Measurements from ENCODE around the gene RAB17. TPM values are rescaled to one million over a fixed set of nuclear protein-coding genes. Genes with fewer than 3 reads are reported as not detected.

The RAB17 gene
- total and polyA plus RNA-seq, 5 donors = 0.74 to 2.8 (median 2.1) TPM

GRCh38 chr2:237574894-237575868, 15.4 kb downstream of the RAB17 start:
- intact Hi-C loops (cut with DNase I) = loop anchor here in 3 of 4 donors (5.0 to 10.0 kb wide), 3 partner anchors 63 to 450 kb away; no protein-coding TSS in a partner anchor
- H3K9me3 ChIP-seq (ENCODE audit: control insufficient read depth, low read length) = no peaks in the 10 kb centered on the region
- no peaks in the 10 kb centered on the region for H3K4me1 ChIP-seq (ENCODE audit: control insufficient read depth, insufficient read depth, low read length)
- 62% methylated on average over 25 of the region's 25 CpGs for WGBS
- peak; percentile 54 to 81 (median 72) for DNase-seq
- H3K27me3 ChIP-seq (ENCODE audit: control insufficient read depth, insufficient read depth) = no peaks in the 10 kb centered on the region
- ATAC-seq = peak; percentile 20 to 61
- no peak overlapping the region for H3K4me3 ChIP-seq (ENCODE audit: low read length)
- H3K27ac ChIP-seq (ENCODE audit: low read length) = no peak overlapping the region

- intact Hi-C loops (cut with DNase I) = loop anchor here in 3 of 4 donors (5.0 to 10.0 kb wide), 3 partner anchors 62 to 450 kb away; no protein-coding TSS in a partner anchor
- no peak for ATAC-seq
- Histone ChIP-seq H3K27ac (ENCODE audit: low read length) (no peak overlapping the region), H3K9me3 (ENCODE audit: control insufficient read depth, low read length) (no peaks in the 10 kb centered on the region), H3K4me3 (ENCODE audit: low read length) (no peak overlapping the region), H3K27me3 (ENCODE audit: control insufficient read depth, insufficient read depth) (no peaks in the 10 kb centered on the region), H3K4me1 (ENCODE audit: control insufficient read depth, insufficient read depth, low read length) (no peaks in the 10 kb centered on the region)
- DNase-seq = peak in 2 of 3 donors; percentile 22 to 40
- 86% methylated on average over 9 of the region's 9 CpGs for WGBS
These were observed 16.1 kb downstream of the RAB17 start for GRCh38 chr2:237574467-237574866.

GRCh38 chr2:237573721-237574415, 16.7 kb downstream of the RAB17 start:
- Histone ChIP-seq H3K27ac (ENCODE audit: low read length) (no peak overlapping the region), H3K4me1 (ENCODE audit: control insufficient read depth, insufficient read depth, low read length) (no peaks in the 10 kb centered on the region), H3K4me3 (ENCODE audit: low read length) (no peak overlapping the region), H3K27me3 (ENCODE audit: control insufficient read depth, insufficient read depth) (no peaks in the 10 kb centered on the region), H3K9me3 (ENCODE audit: control insufficient read depth, low read length) (no peaks in the 10 kb centered on the region)
- no peak for ATAC-seq
- DNase-seq = no peak
- intact Hi-C loops (cut with DNase I) = loop anchor here in 3 of 4 donors (2.0 to 10.0 kb wide), 4 partner anchors 62 to 449 kb away; no protein-coding TSS in a partner anchor
- WGBS = 89% methylated on average over 8 of the region's 8 CpGs

- peak in 1 of 3 donors; percentile 47 for DNase-seq
- ATAC-seq = no peak
- H3K27ac ChIP-seq (ENCODE audit: low read length) = no peak overlapping the region
- no peaks in the 10 kb centered on the region for H3K4me1 ChIP-seq (ENCODE audit: control insufficient read depth, insufficient read depth, low read length)
- H3K9me3 ChIP-seq (ENCODE audit: control insufficient read depth, low read length) = no peaks in the 10 kb centered on the region
- WGBS = 82% methylated on average over 4 of the region's 4 CpGs
- intact Hi-C loops (cut with DNase I) = loop anchor here in 3 of 4 donors (2.0 to 10.0 kb wide), 4 partner anchors 60 to 448 kb away; no protein-coding TSS in a partner anchor
- no peak overlapping the region for H3K4me3 ChIP-seq (ENCODE audit: low read length)
- H3K27me3 ChIP-seq (ENCODE audit: control insufficient read depth, insufficient read depth) = no peaks in the 10 kb centered on the region
These were observed 17.8 kb downstream of the RAB17 start for GRCh38 chr2:237572742-237573101.

DNA sequence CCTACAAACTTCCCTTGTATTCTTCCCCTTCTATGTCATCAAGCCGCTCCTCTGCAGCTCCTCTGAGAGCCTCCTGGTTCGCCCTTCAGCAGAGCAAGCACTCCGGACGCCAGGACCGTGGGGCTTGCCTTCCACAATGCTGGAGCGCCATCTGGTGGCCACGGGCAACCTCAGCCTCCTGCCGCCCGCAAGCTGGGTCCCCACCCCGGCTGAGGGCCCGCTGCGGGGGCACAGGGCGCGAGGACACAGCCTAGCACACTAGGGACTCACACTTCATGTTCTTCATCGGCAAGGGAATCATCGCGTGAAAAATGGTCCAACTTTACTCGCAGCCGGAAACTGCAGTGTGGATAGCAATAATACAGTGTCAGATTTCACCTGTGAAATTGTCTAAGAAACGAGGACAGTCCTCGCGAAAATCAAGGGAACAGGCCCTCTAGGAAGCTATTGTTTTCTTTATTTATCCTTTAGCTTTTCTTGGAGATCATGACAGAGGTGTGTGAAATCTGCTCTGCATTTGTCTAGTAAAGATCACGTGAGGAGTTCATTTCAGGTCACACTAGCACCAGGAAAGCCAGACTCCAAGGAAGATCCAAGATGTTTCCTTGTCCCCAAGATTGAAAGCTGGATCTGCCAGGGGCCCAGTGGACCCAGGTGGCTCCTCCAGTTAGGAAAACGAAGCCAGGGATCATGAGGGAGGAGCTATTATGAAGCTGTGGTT, 18.4 kb downstream of the RAB17 start:
- 8% methylated on average over 24 of the region's 24 CpGs for WGBS
- ATAC-seq (peak; percentile 88 to 91), DNase-seq (peak; percentile 92 to 96 (median 96))
- Histone ChIP-seq H3K4me3 (ENCODE audit: low read length) (no peak overlapping the region), H3K27me3 (ENCODE audit: control insufficient read depth, insufficient read depth) (no peaks in the 10 kb centered on the region), H3K4me1 (ENCODE audit: control insufficient read depth, insufficient read depth, low read length) (no peaks in the 10 kb centered on the region), H3K27ac (ENCODE audit: low read length) (no peak overlapping the region), H3K9me3 (ENCODE audit: control insufficient read depth, low read length) (no peaks in the 10 kb centered on the region)
- intact Hi-C loops (cut with DNase I) = loop anchor here in 3 of 4 donors (2.0 to 10.0 kb wide), 4 partner anchors 60 to 447 kb away; no protein-coding TSS in a partner anchor

DNA sequence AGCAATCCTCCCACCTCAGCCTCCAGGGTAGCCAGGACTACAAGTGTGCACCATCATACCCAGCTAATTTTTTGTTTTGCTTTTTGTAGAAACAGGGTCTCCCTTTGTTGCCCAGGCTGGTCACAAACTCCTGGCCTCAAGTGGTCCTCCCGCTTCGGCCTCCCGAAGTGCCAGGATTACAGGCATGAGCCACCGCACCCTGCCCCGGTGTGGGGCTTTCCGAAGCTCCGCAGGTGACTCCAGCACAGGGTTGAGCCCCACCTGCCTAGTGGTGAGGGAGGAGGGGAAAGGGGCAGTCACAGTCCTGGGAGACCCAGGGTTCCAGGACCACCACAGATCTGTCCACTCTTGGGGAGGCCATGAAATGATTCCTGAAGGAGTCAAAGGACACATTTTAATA, 19.0 kb downstream of the RAB17 start:
- H3K4me3 ChIP-seq (ENCODE audit: low read length) = no peak overlapping the region
- no peak overlapping the region for H3K27ac ChIP-seq (ENCODE audit: low read length)
- no peaks in the 10 kb centered on the region for H3K4me1 ChIP-seq (ENCODE audit: control insufficient read depth, insufficient read depth, low read length)
- intact Hi-C loops (cut with DNase I) = loop anchor here in 3 of 4 donors (2.0 to 10.0 kb wide), 4 partner anchors 57 to 447 kb away; no protein-coding TSS in a partner anchor
- DNase-seq (peak in 1 of 3 donors; percentile 58), ATAC-seq (peak in 1 of 2 donors; percentile 1)
- H3K9me3 ChIP-seq (ENCODE audit: control insufficient read depth, low read length) = no peaks in the 10 kb centered on the region
- 95% methylated on average over 7 of the region's 7 CpGs for WGBS
- H3K27me3 ChIP-seq (ENCODE audit: control insufficient read depth, insufficient read depth) = no peaks in the 10 kb centered on the region

- ATAC-seq (no peak), DNase-seq (peak in 1 of 3 donors; percentile 30)
- Histone ChIP-seq H3K27me3 (ENCODE audit: control insufficient read depth, insufficient read depth) (no peaks in the 10 kb centered on the region), H3K4me1 (ENCODE audit: control insufficient read depth, insufficient read depth, low read length) (no peaks in the 10 kb centered on the region), H3K9me3 (ENCODE audit: control insufficient read depth, low read length) (no peaks in the 10 kb centered on the region), H3K27ac (ENCODE audit: low read length) (no peak overlapping the region), H3K4me3 (ENCODE audit: low read length) (no peak overlapping the region)
- intact Hi-C loops (cut with DNase I) = loop anchor here in 3 of 4 donors (2.0 to 10.0 kb wide), 4 partner anchors 56 to 446 kb away; no protein-coding TSS in a partner anchor
- 89% methylated on average over 9 of the region's 9 CpGs for WGBS
These were observed 19.7 kb downstream of the RAB17 start for GRCh38 chr2:237570776-237571335.

DNA sequence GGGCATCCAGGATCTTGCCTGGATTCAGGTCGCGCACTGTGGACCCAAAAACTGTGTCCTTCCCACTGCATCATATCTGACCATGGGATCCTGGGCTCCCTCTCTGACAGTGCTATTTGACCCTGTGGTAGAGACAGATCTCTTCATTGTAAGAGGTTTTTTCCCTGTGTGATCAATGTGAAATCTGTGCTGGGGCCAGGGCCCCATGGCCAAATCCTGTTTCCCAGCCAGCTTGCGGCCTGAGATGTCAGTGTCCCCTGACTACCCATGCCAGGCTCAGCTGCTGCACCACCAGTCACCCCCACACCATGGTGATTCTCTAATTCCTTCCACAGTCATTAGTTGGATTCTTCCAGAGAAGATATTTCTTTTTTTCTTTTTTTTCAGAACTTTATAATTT, 20.6 kb downstream of the RAB17 start:
- H3K9me3 ChIP-seq (ENCODE audit: control insufficient read depth, low read length) = no peaks in the 10 kb centered on the region
- no peaks in the 10 kb centered on the region for H3K4me1 ChIP-seq (ENCODE audit: control insufficient read depth, insufficient read depth, low read length)
- over 99% methylated on average over 3 of the region's 3 CpGs for WGBS
- H3K27me3 ChIP-seq (ENCODE audit: control insufficient read depth, insufficient read depth) = no peaks in the 10 kb centered on the region
- DNase-seq (no peak), ATAC-seq (no peak)
- no peak overlapping the region for H3K4me3 ChIP-seq (ENCODE audit: low read length)
- H3K27ac ChIP-seq (ENCODE audit: low read length) = no peak overlapping the region
- intact Hi-C loops (cut with DNase I) = loop anchor here in 3 of 4 donors (2.0 to 10.0 kb wide), 4 partner anchors 55 to 445 kb away; no protein-coding TSS in a partner anchor

DNA sequence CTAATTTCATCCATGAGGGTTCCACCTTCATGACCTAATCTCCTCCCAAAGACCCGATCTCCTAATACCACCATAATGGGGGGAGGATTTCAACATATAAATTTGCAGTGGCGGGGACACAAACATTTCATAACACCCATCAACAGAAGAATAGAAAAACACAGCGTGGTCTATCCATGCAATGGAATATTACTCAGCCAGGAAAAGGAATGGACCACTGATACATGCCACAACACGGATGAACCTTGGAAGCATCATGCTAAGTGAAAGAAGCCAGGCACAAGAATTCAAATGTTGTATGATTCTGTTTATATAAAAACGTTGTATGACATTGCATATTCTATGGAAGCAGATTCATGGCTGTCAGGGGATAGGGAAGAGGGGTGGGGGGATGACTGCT, 21.5 kb downstream of the RAB17 start:
- Histone ChIP-seq H3K27ac (ENCODE audit: low read length) (no peak overlapping the region), H3K27me3 (ENCODE audit: control insufficient read depth, insufficient read depth) (no peaks in the 10 kb centered on the region), H3K4me3 (ENCODE audit: low read length) (no peak overlapping the region), H3K9me3 (ENCODE audit: control insufficient read depth, low read length) (no peaks in the 10 kb centered on the region), H3K4me1 (ENCODE audit: control insufficient read depth, insufficient read depth, low read length) (no peaks in the 10 kb centered on the region)
- DNase-seq (no peak), ATAC-seq (no peak)
- WGBS = 88% methylated on average over 5 of the region's 5 CpGs
- intact Hi-C loops (cut with DNase I) = no loop called here

DNA sequence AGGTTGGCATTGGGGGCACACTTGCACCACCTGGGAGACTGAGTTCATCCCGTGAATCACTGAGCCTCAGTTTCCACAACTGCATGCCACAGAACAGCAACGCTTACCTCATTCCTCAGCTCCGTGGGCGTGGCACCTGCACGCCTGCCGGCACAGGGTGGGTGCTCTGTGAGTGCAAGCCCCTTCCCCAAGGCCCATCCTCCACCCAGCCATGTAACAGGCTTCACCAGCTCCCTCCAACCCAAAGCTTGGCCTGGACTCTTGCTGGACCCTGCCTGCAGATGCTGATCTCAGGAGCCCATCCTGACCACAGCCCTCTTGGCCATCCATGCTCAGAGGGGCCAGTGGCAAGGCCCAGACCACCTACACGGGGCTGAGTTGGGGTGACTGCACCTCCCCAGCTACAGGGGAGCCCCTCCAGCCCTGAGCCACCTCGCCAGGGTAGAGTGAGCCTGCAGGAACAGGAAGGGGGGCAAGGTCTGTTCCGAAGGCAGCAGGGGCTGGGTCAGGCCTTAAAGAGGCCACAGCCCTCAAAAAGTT, 22.3 kb downstream of the RAB17 start:
- H3K4me3 ChIP-seq (ENCODE audit: low read length) = no peak overlapping the region
- no peaks in the 10 kb centered on the region for H3K9me3 ChIP-seq (ENCODE audit: control insufficient read depth, low read length)
- H3K27ac ChIP-seq (ENCODE audit: low read length) = no peak overlapping the region
- WGBS = 79% methylated on average over 9 of the region's 9 CpGs
- no peak for ATAC-seq
- DNase-seq = no peak
- no peaks in the 10 kb centered on the region for H3K27me3 ChIP-seq (ENCODE audit: control insufficient read depth, insufficient read depth)
- no peaks in the 10 kb centered on the region for H3K4me1 ChIP-seq (ENCODE audit: control insufficient read depth, insufficient read depth, low read length)
- intact Hi-C loops (cut with DNase I) = no loop called here

All from right cardiac atrium (tissue), 5 donors.